ENCODE data around the gene IL15. TPM values are rescaled to one million over a fixed set of nuclear protein-coding genes. Genes with fewer than 3 reads are reported as not detected.

The IL15 gene
- total RNA-seq, 4 donors from 2014 or later: 0.64 to 3.8 (median 1.6) TPM

DNA sequence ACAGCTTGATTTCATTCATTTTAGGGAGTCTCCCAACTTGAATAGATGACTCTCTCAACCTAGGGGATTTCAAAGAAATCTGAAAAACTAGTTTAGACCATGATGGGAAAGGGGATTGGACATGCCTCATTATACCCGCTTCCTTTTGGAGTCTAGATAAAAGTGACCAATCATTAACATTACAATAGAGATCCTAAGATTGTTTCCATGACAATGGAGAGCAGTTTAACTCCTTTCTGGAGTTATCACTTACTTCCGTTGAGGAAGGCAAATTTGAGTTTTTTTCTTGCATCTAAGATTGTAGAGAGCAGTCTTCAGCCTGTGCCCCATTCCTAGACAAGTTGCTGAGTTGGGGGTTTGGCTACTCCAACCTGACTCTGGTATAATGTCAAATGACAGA, 11.4 kb upstream of the IL15 start:
- no peaks in the 10 kb centered on the region for H3K4me1 ChIP-seq
- TF ChIP-seq EP300 (IDR thresholded peaks at IDR 0.05) (no peak), CTCF (IDR thresholded peaks at IDR 0.05) (no peak), POLR2AphosphoS5 (IDR thresholded peaks at IDR 0.05) (no peak), POLR2A (IDR thresholded peaks at IDR 0.05) (no peak)
- H3K27me3 ChIP-seq: no peaks in the 10 kb centered on the region
- 94% methylated on average over 2 of the region's 2 CpGs for WGBS
- H3K9me3 ChIP-seq: no peaks in the 10 kb centered on the region
- no peak overlapping the region for H3K4me3 ChIP-seq
- H3K36me3 ChIP-seq: no peaks in the 10 kb centered on the region
- DNase-seq (ENCODE audit: low spot score in 2 of 2): no peak
- no peak overlapping the region for H3K27ac ChIP-seq

GRCh38 chr4:141630854-141631253, 5.5 kb upstream of the IL15 start:
- no peaks in the 10 kb centered on the region for H3K36me3 ChIP-seq
- H3K27me3 ChIP-seq: no peaks in the 10 kb centered on the region
- no peak for DNase-seq (ENCODE audit: low spot score in 2 of 2)
- no peaks in the 10 kb centered on the region for H3K9me3 ChIP-seq
- 73% methylated on average over 1 of the region's 1 CpG for WGBS
- H3K4me1 ChIP-seq: peaks cover 3% of the 10 kb centered on the region
- no peak overlapping the region for H3K4me3 ChIP-seq
- H3K27ac ChIP-seq: no peak overlapping the region
- no peak for TF ChIP-seq POLR2AphosphoS5 (IDR thresholded peaks at IDR 0.05)
- TF ChIP-seq POLR2A (IDR thresholded peaks at IDR 0.05): no peak

DNA sequence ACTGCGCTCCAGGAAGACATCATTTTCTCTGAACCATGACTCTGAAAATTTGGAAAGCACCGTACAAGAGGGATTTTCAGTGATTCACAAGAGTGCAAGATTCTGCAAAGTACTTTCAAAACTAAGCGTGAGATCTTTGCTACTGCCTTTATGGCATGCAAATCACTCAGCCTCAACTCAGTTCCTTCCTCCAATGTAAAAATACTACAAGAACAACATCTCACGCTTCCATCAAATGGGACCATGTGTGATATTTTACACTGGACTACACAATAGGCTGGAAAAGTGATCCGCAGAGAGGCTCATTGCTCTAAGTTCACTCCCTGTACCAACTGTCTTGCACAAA, 674 bp upstream of the IL15 start:
- Histone ChIP-seq H3K4me3 (peak overlapping the region; percentile 90), H3K27ac (no peak overlapping the region)
- 37% methylated on average over 5 of the region's 5 CpGs for WGBS

GRCh38 chr4:141636771-141637460, 533 bp downstream of the IL15 start:
- no peak for TF ChIP-seq EP300 (IDR thresholded peaks at IDR 0.05)
- no peak for TF ChIP-seq POLR2A (IDR thresholded peaks at IDR 0.05)
- Histone ChIP-seq H3K36me3 (no peaks in the 10 kb centered on the region), H3K9me3 (no peaks in the 10 kb centered on the region), H3K27me3 (no peaks in the 10 kb centered on the region), H3K4me3 (peak overlapping the region; percentile 90), H3K27ac (peak overlapping the region; percentile 81), H3K4me1 (peaks cover 19% of the 10 kb centered on the region)
- DNase-seq (ENCODE audit: low spot score in 2 of 2): peak in 1 of 2 donors; percentile 60
- 4% methylated on average over 38 of the region's 41 CpGs for WGBS

More for the DNA sequence above, 674 bp upstream of the IL15 start:
- no peaks in the 10 kb centered on the region for H3K36me3 ChIP-seq
- H3K4me1 ChIP-seq: peaks cover 19% of the 10 kb centered on the region
- H3K27me3 ChIP-seq: no peaks in the 10 kb centered on the region
- H3K9me3 ChIP-seq: no peaks in the 10 kb centered on the region
- TF ChIP-seq CTCF (IDR thresholded peaks at IDR 0.05) (no peak), POLR2AphosphoS5 (IDR thresholded peaks at IDR 0.05) (no peak), POLR2A (IDR thresholded peaks at IDR 0.05) (no peak), EP300 (IDR thresholded peaks at IDR 0.05) (no peak)
- no peak for DNase-seq (ENCODE audit: low spot score in 2 of 2)

GRCh38 chr4:141637565-141637964, 1.2 kb downstream of the IL15 start:
- H3K27me3 ChIP-seq: no peaks in the 10 kb centered on the region
- no peak for DNase-seq (ENCODE audit: low spot score in 2 of 2)
- no peak overlapping the region for H3K27ac ChIP-seq
- 71% methylated on average over 2 of the region's 2 CpGs for WGBS
- no peaks in the 10 kb centered on the region for H3K36me3 ChIP-seq
- TF ChIP-seq EP300 (IDR thresholded peaks at IDR 0.05) (no peak), CTCF (IDR thresholded peaks at IDR 0.05) (no peak), POLR2A (IDR thresholded peaks at IDR 0.05) (no peak), POLR2AphosphoS5 (IDR thresholded peaks at IDR 0.05) (no peak)
- peak overlapping the region; percentile 90 for H3K4me3 ChIP-seq
- H3K9me3 ChIP-seq: no peaks in the 10 kb centered on the region
- H3K4me1 ChIP-seq: peaks cover 19% of the 10 kb centered on the region

DNA sequence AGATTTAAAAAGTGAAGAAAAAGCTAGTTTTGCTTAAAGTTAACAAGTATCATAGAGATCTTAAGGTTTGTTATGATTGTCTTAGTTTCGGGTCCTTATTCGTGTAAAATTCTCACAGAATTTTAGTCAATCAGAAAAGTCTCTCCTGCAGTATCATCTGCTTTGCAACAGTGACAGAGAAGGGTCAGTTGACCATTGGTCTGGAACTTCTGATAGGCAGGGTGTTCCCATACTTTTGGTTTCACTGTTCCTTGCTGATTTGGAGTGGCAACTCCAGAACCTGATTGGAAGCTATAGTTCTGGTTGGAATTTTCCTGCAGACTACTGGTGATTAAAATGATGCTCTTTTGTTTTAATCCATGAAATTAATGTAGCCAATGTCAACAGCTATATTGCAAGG, 1.8 kb downstream of the IL15 start:
- H3K27me3 ChIP-seq: no peaks in the 10 kb centered on the region
- no peaks in the 10 kb centered on the region for H3K36me3 ChIP-seq
- no peak overlapping the region for H3K4me3 ChIP-seq
- no peaks in the 10 kb centered on the region for H3K9me3 ChIP-seq
- TF ChIP-seq EP300 (IDR thresholded peaks at IDR 0.05) (no peak), CTCF (IDR thresholded peaks at IDR 0.05) (no peak), POLR2A (IDR thresholded peaks at IDR 0.05) (no peak), POLR2AphosphoS5 (IDR thresholded peaks at IDR 0.05) (no peak)
- no peak for DNase-seq (ENCODE audit: low spot score in 2 of 2)
- WGBS: 95% methylated on average over 2 of the region's 2 CpGs
- H3K4me1 ChIP-seq: peaks cover 19% of the 10 kb centered on the region
- H3K27ac ChIP-seq: no peak overlapping the region

Measured in suprapubic skin (tissue), 4 donors.